ENCODE measurements around the gene CNTNAP2.

CNTNAP2 gene

DNA sequence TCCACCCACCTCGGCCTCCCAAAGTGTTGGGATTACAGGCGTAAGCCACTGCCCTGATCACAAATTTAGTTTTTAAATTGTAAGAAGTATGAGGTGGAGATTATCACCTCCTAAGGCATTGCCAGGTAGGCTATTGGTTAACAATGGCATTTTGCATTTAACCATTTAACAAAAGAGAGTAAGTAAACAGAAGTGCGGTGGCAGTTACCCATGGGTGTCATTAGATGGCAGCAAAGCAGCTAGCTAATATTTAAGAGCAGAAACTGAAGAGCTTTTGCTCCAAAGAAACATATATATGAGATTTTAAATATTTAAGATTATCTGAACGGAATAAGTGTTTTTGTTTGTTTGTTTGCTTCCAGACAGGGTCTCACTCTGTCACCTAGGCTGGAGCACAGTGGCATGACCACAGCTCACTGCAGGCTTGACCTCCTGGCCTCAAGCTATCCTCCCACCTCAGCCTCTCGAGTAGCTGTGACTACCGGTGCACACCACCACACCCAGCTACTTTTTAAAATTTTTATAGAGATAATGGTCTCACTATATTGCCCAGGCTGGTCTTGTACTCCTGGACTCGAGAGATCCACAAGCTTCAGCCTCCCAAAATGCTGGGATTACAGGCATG, 2148.4 kb downstream of the CNTNAP2 start:
- Histone ChIP-seq H3K27me3 (replicated peaks; ENCODE audit: control insufficient read depth, insufficient read depth, low read length) (peaks cover 26% of the 10 kb centered on the region), H3K9ac (ENCODE audit: low read length) (no peak overlapping the region), H3K4me1 (ENCODE audit: control insufficient read depth, insufficient read depth, low read length) (no peaks in the 10 kb centered on the region), H3K4me3 (ENCODE audit: low read length) (no peak overlapping the region), H3K9me3 (ENCODE audit: control insufficient read depth, low read length) (no peaks in the 10 kb centered on the region), H3K36me3 (ENCODE audit: control insufficient read depth, insufficient read depth, low read length, severe bottlenecking) (no peaks in the 10 kb centered on the region)
- DNase-seq (ENCODE audit: low read depth): peak; percentile 58

DNA sequence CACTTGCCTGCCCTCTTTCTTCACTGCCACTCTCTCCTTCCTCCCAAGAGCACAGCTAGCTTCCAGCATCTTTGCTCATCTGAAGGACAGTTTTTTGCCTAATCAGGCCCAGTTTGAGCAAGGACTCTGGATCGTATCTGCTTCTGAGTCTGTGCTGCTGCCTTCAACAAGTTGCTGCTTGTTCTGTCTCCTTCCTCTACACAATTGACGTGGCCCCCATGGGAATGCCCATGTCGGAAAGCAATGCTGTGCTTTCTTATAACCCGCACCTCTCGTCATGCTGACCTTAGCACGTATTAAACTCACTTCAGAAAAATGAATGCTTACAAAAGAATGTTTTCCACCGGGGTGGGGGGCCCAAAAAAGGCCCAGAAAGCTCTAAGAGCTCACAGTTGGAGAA, 2149.3 kb downstream of the CNTNAP2 start:
- no peaks in the 10 kb centered on the region for H3K36me3 ChIP-seq (ENCODE audit: control insufficient read depth, insufficient read depth, low read length, severe bottlenecking)
- no peaks in the 10 kb centered on the region for H3K9me3 ChIP-seq (ENCODE audit: control insufficient read depth, low read length)
- no peak for DNase-seq (ENCODE audit: low read depth)
- peaks cover 35% of the 10 kb centered on the region for H3K27me3 ChIP-seq (replicated peaks; ENCODE audit: control insufficient read depth, insufficient read depth, low read length)
- H3K4me3 ChIP-seq (ENCODE audit: low read length): no peak overlapping the region
- H3K4me1 ChIP-seq (ENCODE audit: control insufficient read depth, insufficient read depth, low read length): no peaks in the 10 kb centered on the region
- no peak overlapping the region for H3K9ac ChIP-seq (ENCODE audit: low read length)

DNA sequence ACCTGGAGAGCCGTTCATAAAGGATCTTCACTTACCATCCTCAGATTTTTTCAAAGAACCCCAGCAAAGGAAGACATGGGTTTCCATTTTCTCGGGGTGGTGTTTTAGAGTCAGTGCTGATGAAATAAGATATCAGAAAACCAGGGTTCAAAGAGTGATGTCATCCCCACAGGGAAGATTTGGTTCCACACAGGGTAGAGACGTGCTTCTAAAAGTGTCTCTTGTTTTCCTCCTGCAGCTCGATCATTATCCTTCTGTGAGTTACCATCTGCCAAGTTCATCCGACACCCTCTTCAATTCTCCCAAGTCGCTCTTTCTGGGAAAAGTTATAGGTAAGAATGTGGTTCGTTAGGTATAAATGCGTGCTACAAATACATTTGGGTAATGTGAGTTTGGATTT, 2150.2 kb downstream of the CNTNAP2 start:
- no peak overlapping the region for H3K9ac ChIP-seq (ENCODE audit: low read length)
- H3K9me3 ChIP-seq (ENCODE audit: control insufficient read depth, low read length): no peaks in the 10 kb centered on the region
- H3K4me1 ChIP-seq (ENCODE audit: control insufficient read depth, insufficient read depth, low read length): no peaks in the 10 kb centered on the region
- H3K4me3 ChIP-seq (ENCODE audit: low read length): no peak overlapping the region
- DNase-seq (ENCODE audit: low read depth): no peak
- H3K36me3 ChIP-seq (ENCODE audit: control insufficient read depth, insufficient read depth, low read length, severe bottlenecking): no peaks in the 10 kb centered on the region
- peaks cover 37% of the 10 kb centered on the region for H3K27me3 ChIP-seq (replicated peaks; ENCODE audit: control insufficient read depth, insufficient read depth, low read length)

DNA sequence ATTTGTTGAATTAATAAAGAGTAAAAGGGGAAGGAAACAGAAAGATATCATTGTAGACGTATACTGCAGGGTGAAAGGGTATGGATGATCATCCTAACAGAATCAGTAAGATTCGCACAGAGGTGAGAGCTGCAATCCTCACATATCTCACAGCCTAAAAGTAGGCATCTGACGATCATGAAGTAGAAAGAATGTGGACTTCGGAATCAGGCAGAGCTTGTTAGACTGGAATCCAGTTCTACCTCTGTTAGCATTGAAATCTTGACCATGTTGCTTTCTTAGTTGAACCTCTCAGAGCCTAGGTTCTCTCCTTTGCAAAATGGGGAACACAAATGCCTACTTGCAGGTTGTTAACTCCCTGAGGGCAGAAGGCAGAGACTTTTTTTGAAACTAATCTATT, 2154.0 kb downstream of the CNTNAP2 start:
- Histone ChIP-seq H3K4me1 (ENCODE audit: control insufficient read depth, insufficient read depth, low read length) (no peaks in the 10 kb centered on the region), H3K9me3 (ENCODE audit: control insufficient read depth, low read length) (no peaks in the 10 kb centered on the region), H3K4me3 (ENCODE audit: low read length) (no peak overlapping the region), H3K9ac (ENCODE audit: low read length) (no peak overlapping the region), H3K27me3 (replicated peaks; ENCODE audit: control insufficient read depth, insufficient read depth, low read length) (peaks cover 50% of the 10 kb centered on the region), H3K36me3 (ENCODE audit: control insufficient read depth, insufficient read depth, low read length, severe bottlenecking) (no peaks in the 10 kb centered on the region)
- DNase-seq (ENCODE audit: low read depth): no peak

DNA sequence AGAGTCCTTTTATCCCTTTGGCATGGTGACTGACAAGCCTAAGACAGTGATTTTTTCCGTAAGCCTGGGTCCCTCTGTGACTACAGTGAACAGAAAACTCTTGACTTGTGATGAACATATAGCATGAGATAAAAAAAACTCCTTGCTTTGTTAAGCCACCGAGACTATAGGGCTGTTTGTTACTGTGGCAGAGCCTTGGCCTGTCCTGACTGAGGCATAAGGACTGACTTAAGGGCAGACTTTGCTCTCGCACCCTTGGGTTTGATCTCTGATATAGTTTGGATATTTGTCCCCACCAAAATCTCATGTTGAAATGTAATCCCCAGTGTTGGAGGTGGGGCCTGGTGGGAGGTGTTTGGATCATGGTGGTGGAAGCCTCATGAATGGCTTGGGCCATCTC, 2157.5 kb downstream of the CNTNAP2 start:
- Histone ChIP-seq H3K4me3 (ENCODE audit: low read length) (no peak overlapping the region), H3K36me3 (ENCODE audit: control insufficient read depth, insufficient read depth, low read length, severe bottlenecking) (no peaks in the 10 kb centered on the region), H3K9me3 (ENCODE audit: control insufficient read depth, low read length) (no peaks in the 10 kb centered on the region), H3K9ac (ENCODE audit: low read length) (no peak overlapping the region), H3K27me3 (replicated peaks; ENCODE audit: control insufficient read depth, insufficient read depth, low read length) (peaks cover 38% of the 10 kb centered on the region), H3K4me1 (ENCODE audit: control insufficient read depth, insufficient read depth, low read length) (no peaks in the 10 kb centered on the region)
- no peak for DNase-seq (ENCODE audit: low read depth)

DNA sequence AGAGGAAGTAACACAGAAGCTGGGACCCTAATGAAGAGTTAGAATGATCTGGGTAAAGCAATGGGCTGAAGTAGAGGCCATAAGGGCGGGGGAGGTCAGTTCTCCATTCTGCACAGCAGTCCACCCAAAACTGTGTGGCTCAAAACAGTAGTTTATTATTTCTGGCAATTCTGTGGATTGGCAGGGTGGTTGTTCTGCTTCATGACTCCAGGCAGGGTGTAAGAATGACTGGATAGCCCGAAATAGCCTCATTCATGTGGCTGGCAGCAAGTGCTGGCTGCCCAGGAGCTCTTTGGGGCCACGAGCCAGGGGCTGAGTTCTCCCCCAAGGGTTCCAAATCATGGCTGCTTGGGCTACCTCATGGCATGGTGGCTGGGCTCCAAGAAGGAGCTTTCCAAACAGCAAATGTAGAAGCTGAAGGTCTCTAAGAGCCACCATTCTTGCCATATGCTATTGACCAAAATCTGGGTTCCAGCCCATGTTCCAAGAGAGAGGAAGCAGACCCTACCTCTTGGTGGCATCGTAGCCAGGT, 2158.8 kb downstream of the CNTNAP2 start:
- Histone ChIP-seq H3K27me3 (replicated peaks; ENCODE audit: control insufficient read depth, insufficient read depth, low read length) (peaks cover 32% of the 10 kb centered on the region), H3K36me3 (ENCODE audit: control insufficient read depth, insufficient read depth, low read length, severe bottlenecking) (no peaks in the 10 kb centered on the region), H3K9me3 (ENCODE audit: control insufficient read depth, low read length) (no peaks in the 10 kb centered on the region), H3K4me1 (ENCODE audit: control insufficient read depth, insufficient read depth, low read length) (no peaks in the 10 kb centered on the region), H3K4me3 (ENCODE audit: low read length) (no peak overlapping the region), H3K9ac (ENCODE audit: low read length) (no peak overlapping the region)
- DNase-seq (ENCODE audit: low read depth): no peak

DNA sequence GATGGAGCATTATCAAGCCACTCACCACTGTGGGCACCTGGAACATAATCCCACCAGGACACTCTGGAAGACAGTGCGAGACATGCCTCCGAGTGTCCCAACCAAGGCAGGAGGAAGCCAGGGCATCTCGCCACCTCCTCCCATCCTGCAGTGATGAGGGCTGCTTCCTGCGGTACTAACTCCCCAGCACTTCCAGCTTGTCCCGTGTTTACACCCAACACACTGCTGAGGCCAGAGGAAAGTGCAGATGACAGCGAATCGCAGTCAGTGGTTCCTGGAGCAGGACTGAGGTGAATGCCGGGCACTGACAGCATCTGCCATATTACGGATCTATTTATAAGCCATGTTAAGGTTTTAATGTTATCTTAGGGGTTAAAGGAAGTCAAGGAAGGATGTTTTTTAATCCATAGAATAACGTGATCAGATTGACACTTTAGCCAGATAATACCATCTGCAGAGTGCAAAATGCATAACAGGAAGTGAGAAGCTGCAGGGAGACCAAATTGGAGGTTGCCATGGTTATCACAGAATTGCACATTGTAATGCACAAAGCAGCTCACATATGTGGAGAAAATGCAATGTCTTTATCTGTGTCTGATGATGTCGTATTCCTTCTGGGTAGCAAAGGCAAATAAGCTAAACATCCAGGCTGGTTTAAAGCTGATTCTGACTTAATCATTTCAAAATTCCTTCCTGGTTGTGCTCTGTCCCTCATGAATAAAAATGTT, 2159.9 kb downstream of the CNTNAP2 start:
- Histone ChIP-seq H3K27me3 (replicated peaks; ENCODE audit: control insufficient read depth, insufficient read depth, low read length) (peaks cover 26% of the 10 kb centered on the region), H3K36me3 (ENCODE audit: control insufficient read depth, insufficient read depth, low read length, severe bottlenecking) (no peaks in the 10 kb centered on the region), H3K4me3 (ENCODE audit: low read length) (no peak overlapping the region), H3K4me1 (ENCODE audit: control insufficient read depth, insufficient read depth, low read length) (no peaks in the 10 kb centered on the region), H3K9me3 (ENCODE audit: control insufficient read depth, low read length) (no peaks in the 10 kb centered on the region), H3K9ac (ENCODE audit: low read length) (no peak overlapping the region)
- DNase-seq (ENCODE audit: low read depth): no peak

DNA sequence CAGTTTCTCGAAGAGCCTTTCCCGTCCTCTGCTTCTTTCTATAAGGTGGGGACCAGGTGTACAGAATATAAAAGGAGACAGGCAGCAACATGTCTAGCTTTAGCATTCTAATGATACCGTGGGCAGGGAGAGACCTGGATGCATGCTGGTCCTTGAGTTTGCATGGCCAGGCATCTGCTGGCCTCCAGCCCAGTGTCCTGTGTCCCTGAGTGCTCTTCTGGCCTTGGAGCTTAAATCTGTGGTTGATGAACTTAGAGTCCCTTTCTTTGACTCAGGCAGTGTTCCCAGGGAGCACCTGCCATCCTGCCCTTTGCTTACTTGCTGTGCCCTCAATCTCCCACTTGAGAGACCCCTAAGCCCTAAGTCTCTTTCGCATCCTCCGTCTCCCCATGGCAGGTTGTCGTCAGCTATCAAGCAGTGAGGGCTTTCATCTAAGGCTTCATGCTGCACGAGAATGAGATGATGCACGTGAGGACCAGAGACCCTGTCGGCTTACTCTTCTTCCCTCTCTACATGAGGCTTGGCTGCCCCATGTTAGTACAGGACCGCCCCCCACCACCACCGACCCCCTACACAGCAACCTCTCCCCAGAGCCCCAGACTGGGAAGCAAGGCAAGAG, 2160.6 kb downstream of the CNTNAP2 start:
- no peaks in the 10 kb centered on the region for H3K9me3 ChIP-seq (ENCODE audit: control insufficient read depth, low read length)
- no peak overlapping the region for H3K9ac ChIP-seq (ENCODE audit: low read length)
- DNase-seq (ENCODE audit: low read depth): no peak
- no peak overlapping the region for H3K4me3 ChIP-seq (ENCODE audit: low read length)
- no peaks in the 10 kb centered on the region for H3K4me1 ChIP-seq (ENCODE audit: control insufficient read depth, insufficient read depth, low read length)
- no peaks in the 10 kb centered on the region for H3K36me3 ChIP-seq (ENCODE audit: control insufficient read depth, insufficient read depth, low read length, severe bottlenecking)
- H3K27me3 ChIP-seq (replicated peaks; ENCODE audit: control insufficient read depth, insufficient read depth, low read length): peaks cover 22% of the 10 kb centered on the region

DNA sequence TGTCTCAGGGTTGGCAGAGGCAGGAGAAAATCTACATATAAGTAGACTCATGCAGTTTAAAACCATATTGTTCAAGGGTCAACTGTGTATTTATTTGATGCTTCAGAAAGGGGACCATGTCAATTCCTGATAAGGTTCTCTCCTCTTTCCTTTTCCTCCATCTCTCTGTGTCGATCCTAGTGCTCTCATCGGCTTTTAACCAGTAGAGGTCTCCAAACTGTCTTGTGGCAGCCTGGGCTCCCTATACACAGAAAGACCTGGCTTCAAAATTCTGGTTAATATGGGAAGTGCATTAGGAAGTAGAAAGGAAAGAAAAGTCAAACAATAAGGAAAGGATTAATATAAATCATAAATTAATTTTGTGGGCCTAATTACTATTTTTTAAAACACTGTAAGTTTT, 2169.5 kb downstream of the CNTNAP2 start:
- Histone ChIP-seq H3K9me3 (ENCODE audit: control insufficient read depth, low read length) (no peaks in the 10 kb centered on the region), H3K36me3 (ENCODE audit: control insufficient read depth, insufficient read depth, low read length, severe bottlenecking) (no peaks in the 10 kb centered on the region), H3K9ac (ENCODE audit: low read length) (no peak overlapping the region), H3K27me3 (replicated peaks; ENCODE audit: control insufficient read depth, insufficient read depth, low read length) (peaks cover 16% of the 10 kb centered on the region), H3K4me3 (ENCODE audit: low read length) (no peak overlapping the region), H3K4me1 (ENCODE audit: control insufficient read depth, insufficient read depth, low read length) (no peaks in the 10 kb centered on the region)
- peak; percentile 7 for DNase-seq (ENCODE audit: low read depth)

DNA sequence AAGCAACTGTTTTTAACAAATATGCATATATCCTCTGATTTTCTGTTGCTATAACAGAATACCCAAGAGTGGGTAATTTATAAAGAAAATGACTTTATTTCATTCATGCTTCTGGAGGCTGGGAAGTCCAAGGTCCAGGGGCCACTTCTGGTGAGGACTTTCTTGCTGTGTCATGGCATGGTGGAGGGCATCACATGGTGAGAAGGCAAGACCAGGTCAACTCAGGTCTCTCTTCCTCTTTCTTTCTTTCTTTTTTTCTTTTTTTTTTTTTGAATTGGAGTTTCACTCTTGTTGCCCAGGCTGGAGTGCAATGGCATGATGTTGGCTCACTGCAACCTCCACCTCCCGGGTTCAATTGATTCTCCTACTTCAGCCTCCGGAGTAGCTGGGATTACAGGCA, 2170.9 kb downstream of the CNTNAP2 start:
- no peaks in the 10 kb centered on the region for H3K4me1 ChIP-seq (ENCODE audit: control insufficient read depth, insufficient read depth, low read length)
- H3K4me3 ChIP-seq (ENCODE audit: low read length): no peak overlapping the region

DNA sequence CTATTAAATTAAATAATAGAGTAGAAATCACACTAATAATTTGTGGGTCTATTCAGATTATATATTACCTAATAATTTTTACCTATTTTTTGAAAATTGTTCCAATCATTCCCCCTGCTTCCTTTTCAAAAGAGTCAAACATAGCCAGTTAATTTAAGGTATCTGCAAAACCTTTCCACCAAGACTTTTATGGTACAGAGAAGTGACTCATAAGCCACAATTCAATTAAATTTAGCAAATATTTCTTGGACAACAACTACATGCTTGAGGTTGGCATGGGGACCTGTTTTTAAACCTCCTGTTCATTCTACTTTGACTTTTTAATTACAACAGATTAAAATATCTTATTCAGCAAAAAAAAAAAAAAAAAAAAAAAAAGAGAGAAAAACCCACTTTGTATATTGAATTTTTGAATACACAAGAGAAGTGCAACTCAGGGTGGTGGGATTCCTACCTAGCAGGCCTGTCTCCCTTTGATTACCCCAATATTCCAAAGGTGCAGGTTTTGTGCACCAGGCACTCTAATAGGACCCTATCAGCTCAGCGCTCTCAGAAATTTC, 2172.1 kb downstream of the CNTNAP2 start:
- DNase-seq (ENCODE audit: low read depth): no peak
- peaks cover 20% of the 10 kb centered on the region for H3K27me3 ChIP-seq (replicated peaks; ENCODE audit: control insufficient read depth, insufficient read depth, low read length)
- no peak overlapping the region for H3K9ac ChIP-seq (ENCODE audit: low read length)
- H3K9me3 ChIP-seq (ENCODE audit: control insufficient read depth, low read length): no peaks in the 10 kb centered on the region
- H3K4me3 ChIP-seq (ENCODE audit: low read length): no peak overlapping the region
- no peaks in the 10 kb centered on the region for H3K4me1 ChIP-seq (ENCODE audit: control insufficient read depth, insufficient read depth, low read length)
- no peaks in the 10 kb centered on the region for H3K36me3 ChIP-seq (ENCODE audit: control insufficient read depth, insufficient read depth, low read length, severe bottlenecking)

More for the DNA sequence above, 2170.9 kb downstream of the CNTNAP2 start:
- H3K9ac ChIP-seq (ENCODE audit: low read length): no peak overlapping the region
- DNase-seq (ENCODE audit: low read depth): no peak
- no peaks in the 10 kb centered on the region for H3K36me3 ChIP-seq (ENCODE audit: control insufficient read depth, insufficient read depth, low read length, severe bottlenecking)
- H3K9me3 ChIP-seq (ENCODE audit: control insufficient read depth, low read length): no peaks in the 10 kb centered on the region
- H3K27me3 ChIP-seq (replicated peaks; ENCODE audit: control insufficient read depth, insufficient read depth, low read length): peaks cover 20% of the 10 kb centered on the region

All from adipocyte (in vitro differentiated cells).